ENCODE results near the gene IFNAR1. TPM values are rescaled to one million over a fixed set of nuclear protein-coding genes. Genes with fewer than 3 reads are reported as not detected.

Gene IFNAR1
- total and polyA plus RNA-seq, 2 donors (not counting 1 experiment from before 2014, with no cell fraction given): 14.8 to 55.7 TPM

GRCh38 chr21:33402001-33402979 is 77.5 kb downstream of the IFNAR1 start:
- DNase-seq: peak; percentile 74
- Histone ChIP-seq H3K79me2 (ENCODE audit: control insufficient read depth, insufficient read depth, low read length) (peaks cover 39% of the 10 kb centered on the region), H3K27ac (ENCODE audit: low read length in 2 of 2) (peak overlapping the region; percentile 71 to 87), H3K4me2 (replicated peaks; ENCODE audit: low read depth, low read length, poor library complexity, severe bottlenecking) (peak overlapping the region; percentile 80), H3K4me1 (ENCODE audit: control insufficient read depth in 2 of 2, insufficient read depth in 2 of 2, low read length in 2 of 2) (peaks cover 49 to 69% of the 10 kb centered on the region in 2 donors), H3K36me3 (replicated peaks in 1 of 2; ENCODE audit: control extremely low read depth in 1 of 2, control insufficient read depth in 1 of 2, extremely low read depth in 1 of 2, insufficient read depth in 2 of 2, low read length in 1 of 2) (peaks cover 4 to 12% of the 10 kb centered on the region in 2 experiments), H2AFZ (ENCODE audit: insufficient read depth, low read depth, low read length, poor library complexity, severe bottlenecking) (peak overlapping the region; percentile 61), H3K9ac (ENCODE audit: low read length) (peak overlapping the region; percentile 90), H4K20me1 (ENCODE audit: control insufficient read depth, insufficient read depth, low read length, poor library complexity, severe bottlenecking) (peaks cover 33% of the 10 kb centered on the region), H3K9me3 (ENCODE audit: control extremely low read depth in 1 of 3, control insufficient read depth in 2 of 3, insufficient read depth in 1 of 3, low read length in 2 of 3) (no peaks in the 10 kb centered on the region), H3K4me3 (ENCODE audit: control extremely low read depth in 1 of 5, extremely low read depth in 1 of 5, insufficient read depth in 1 of 5, low read depth in 2 of 5, low read length in 4 of 5) (peak overlapping the region in 4 of 5 experiments; percentile 40 to 92 (median 80)), H3K27me3 (replicated peaks in 1 of 4; ENCODE audit: control extremely low read depth in 1 of 4, control insufficient read depth in 3 of 4, insufficient read depth in 4 of 4, low read length in 3 of 4) (no peaks in the 10 kb centered on the region)
- Mint-ChIP-seq H3K4me1 (peaks cover 70% of the 10 kb centered on the region), H3K4me3 (peak overlapping the region; percentile 87), H3K27me3 (no peaks in the 10 kb centered on the region), H3K9me3 (ENCODE audit: insufficient read depth) (no peaks in the 10 kb centered on the region), H3K27ac (peak overlapping the region; percentile 94)
- no peak for TF ChIP-seq CTCF (IDR thresholded peaks at IDR 0.05)
- TF ChIP-seq EZH2 (IDR thresholded peaks at IDR 0.05; ENCODE audit: borderline replicate concordance, insufficient read depth, low read depth, low read length, poor library complexity, severe bottlenecking): no peak
- 49% methylated on average over 32 of the region's 45 CpGs for WGBS (ENCODE audit: insufficient coverage)
- CTCF ChIA-PET: interaction anchor here (1.4 to 4.0 kb wide), 6 partner anchors 13 to 77 kb away, joined by 4 to 27 read pairs (median 8); partner anchors contain the start of gene IFNAR1
- POLR2A ChIA-PET: interaction anchor here (0.6 to 2.3 kb wide), 18 partner anchors 12 to 194 kb away, joined by 3 to 39 read pairs (median 4); partner anchors contain the start of gene IFNAR1
- intact Hi-C loops (cut with micrococcal nuclease): loop anchor here (1.0 kb wide), 1 partner anchor 19 kb away; no protein-coding TSS in a partner anchor
- peak; percentile 35 for ATAC-seq (ENCODE audit: low read depth)
